HepG2 (cell line): ENCODE results near the gene AGAP3. TPM values are rescaled to one million over a fixed set of nuclear protein-coding genes. Genes with fewer than 3 reads are reported as not detected.

Source experiments
- AGO2 ChIP-seq: fragments of 200-400 bp; formaldehyde crosslinking; optimal IDR thresholded peaks from 2 replicates; pipeline ENCODE3; 2017; ENCODE audit warnings: mild to moderate bottlenecking, low read depth, low read length, moderate library complexity
- ETV5 ChIP-seq: IDR thresholded peaks from 2 replicates; pipeline ENCODE4 v1.6.1; 2018; ENCODE audit warnings: missing biosample characterization, missing genetic modification reagents, inconsistent platforms, borderline replicate concordance
- FOXC1 ChIP-seq: sonication (generic); formaldehyde crosslinking; IDR thresholded peaks from 2 replicates; pipeline ENCODE4 v1.8.0; 2022; ENCODE audit warnings: mild to moderate bottlenecking, missing genetic modification reagents, borderline replicate concordance
- GABPB1 ChIP-seq: IDR thresholded peaks from 2 replicates; pipeline ENCODE4 v1.6.1; 2016; ENCODE audit warnings: mild to moderate bottlenecking, missing genetic modification reagents, moderate library complexity, missing compliant biosample characterization
- IKZF4 ChIP-seq: sonication (generic); formaldehyde crosslinking; IDR thresholded peaks from 2 replicates; pipeline ENCODE4 v1.5.1; 2020; ENCODE audit warnings: borderline replicate concordance, mild to moderate bottlenecking, low read depth, missing genetic modification reagents; ENCODE audit errors: not compliant biosample characterization
- NFE2L2 ChIP-seq: fragments of 150-350 bp; IDR thresholded peaks from 2 replicates; pipeline ENCODE4 v1.6.1; 2014; ENCODE audit warnings: low read length
- PHF8 ChIP-seq: sonication (generic); formaldehyde crosslinking; IDR thresholded peaks from 2 replicates; pipeline ENCODE4 v1.5.0; 2020; ENCODE audit warnings: missing genetic modification reagents
- PITX1 ChIP-seq: sonication (generic); formaldehyde crosslinking; IDR thresholded peaks from 2 replicates; pipeline ENCODE4 v1.5.1; 2020; ENCODE audit warnings: mild to moderate bottlenecking, missing genetic modification reagents
- PRMT3 ChIP-seq: sonication (generic); formaldehyde crosslinking; IDR thresholded peaks from 2 replicates; pipeline ENCODE4 v1.8.1; 2022; ENCODE audit warnings: low read depth, mild to moderate bottlenecking, moderate library complexity, missing genetic modification reagents, borderline replicate concordance
- RARG ChIP-seq: sonication (generic); formaldehyde crosslinking; IDR thresholded peaks from 2 replicates; pipeline ENCODE4 v1.4.0; 2020; ENCODE audit warnings: low read depth, mild to moderate bottlenecking, missing genetic modification reagents
- RXRB ChIP-seq: IDR thresholded peaks from 2 replicates; pipeline ENCODE4 v1.6.1; 2016; ENCODE audit warnings: borderline replicate concordance, missing genetic modification reagents, missing compliant biosample characterization
- ZBTB38 ChIP-seq: sonication (generic); formaldehyde crosslinking; IDR thresholded peaks from 2 replicates; pipeline ENCODE4 v1.5.1; 2020; ENCODE audit warnings: mild to moderate bottlenecking, missing genetic modification reagents
- ZNF367 ChIP-seq: sonication (generic); formaldehyde crosslinking; IDR thresholded peaks from 2 replicates; pipeline ENCODE4 v1.4.0; 2020; ENCODE audit warnings: missing genetic modification reagents, borderline replicate concordance
- ZNF605 ChIP-seq: sonication (generic); formaldehyde crosslinking; IDR thresholded peaks from 2 replicates; pipeline ENCODE4 v1.8.0; 2022; ENCODE audit warnings: mild to moderate bottlenecking, missing genetic modification reagents
- ZSCAN31 ChIP-seq: sonication (generic); formaldehyde crosslinking; IDR thresholded peaks from 2 replicates; pipeline ENCODE4 v1.5.0; 2020; ENCODE audit warnings: low read depth, mild to moderate bottlenecking, missing genetic modification reagents
- polyA plus RNA-seq, 8 experiments: library from polyadenylated mRNA; depleted of rRNA in 3 of 8; stranded (reverse) in 7 of 8; unstranded in 1 of 8; fragments of >200 nt; fragmentation: Illumina TruSeq in 4 of 8; extraction: Trizol in 4 of 8; gene quantifications; 2 replicates each; pipeline versions ENCODE4 v1.2.1 to v1.2.3, GENCODE V29; 2011 to 2016; ENCODE audit warnings: low read depth in 4 of 8, missing spikeins in 1 of 8, mixed read lengths in 1 of 8; ENCODE audit not compliant: insufficient read depth in 1 of 8
- total RNA-seq, 5 experiments: library from RNA; depleted of rRNA; stranded (reverse); fragments of >200 nt; fragmentation: Illumina TruSeq; extraction: Trizol; gene quantifications; 2 replicates each; pipeline ENCODE4 v1.2.3, GENCODE V29; 2016; ENCODE audit warnings: low read depth in 1 of 5
- TF ChIP-seq, protein P1 (sequence below): sonication (generic); formaldehyde crosslinking; IDR thresholded peaks from 2 replicates; pipeline ENCODE4 v1.5.1; 2020; ENCODE audit warnings: missing genetic modification reagents, mild to moderate bottlenecking, borderline replicate concordance
- TF ChIP-seq, protein P2 (sequence below): sonication (generic); formaldehyde crosslinking; IDR thresholded peaks from 2 replicates; pipeline ENCODE4 v1.4.0; 2020; ENCODE audit warnings: mild to moderate bottlenecking, missing genetic modification reagents
- TF ChIP-seq, protein P3 (sequence below): sonication (generic); formaldehyde crosslinking; IDR thresholded peaks from 2 replicates; pipeline ENCODE4 v1.4.0; 2020; ENCODE audit warnings: missing genetic modification reagents
- TF ChIP-seq, protein P4 (sequence below): sonication (generic); formaldehyde crosslinking; IDR thresholded peaks from 2 replicates; pipeline ENCODE4 v1.5.0; 2020; ENCODE audit warnings: mild to moderate bottlenecking, missing genetic modification reagents

AGAP3 gene
- total and polyA plus RNA-seq, 2 of the 13 experiments (the other 11 are each of a cell fraction or from before 2014, with no cell fraction given), result 31.3 to 61.4 TPM

DNA sequence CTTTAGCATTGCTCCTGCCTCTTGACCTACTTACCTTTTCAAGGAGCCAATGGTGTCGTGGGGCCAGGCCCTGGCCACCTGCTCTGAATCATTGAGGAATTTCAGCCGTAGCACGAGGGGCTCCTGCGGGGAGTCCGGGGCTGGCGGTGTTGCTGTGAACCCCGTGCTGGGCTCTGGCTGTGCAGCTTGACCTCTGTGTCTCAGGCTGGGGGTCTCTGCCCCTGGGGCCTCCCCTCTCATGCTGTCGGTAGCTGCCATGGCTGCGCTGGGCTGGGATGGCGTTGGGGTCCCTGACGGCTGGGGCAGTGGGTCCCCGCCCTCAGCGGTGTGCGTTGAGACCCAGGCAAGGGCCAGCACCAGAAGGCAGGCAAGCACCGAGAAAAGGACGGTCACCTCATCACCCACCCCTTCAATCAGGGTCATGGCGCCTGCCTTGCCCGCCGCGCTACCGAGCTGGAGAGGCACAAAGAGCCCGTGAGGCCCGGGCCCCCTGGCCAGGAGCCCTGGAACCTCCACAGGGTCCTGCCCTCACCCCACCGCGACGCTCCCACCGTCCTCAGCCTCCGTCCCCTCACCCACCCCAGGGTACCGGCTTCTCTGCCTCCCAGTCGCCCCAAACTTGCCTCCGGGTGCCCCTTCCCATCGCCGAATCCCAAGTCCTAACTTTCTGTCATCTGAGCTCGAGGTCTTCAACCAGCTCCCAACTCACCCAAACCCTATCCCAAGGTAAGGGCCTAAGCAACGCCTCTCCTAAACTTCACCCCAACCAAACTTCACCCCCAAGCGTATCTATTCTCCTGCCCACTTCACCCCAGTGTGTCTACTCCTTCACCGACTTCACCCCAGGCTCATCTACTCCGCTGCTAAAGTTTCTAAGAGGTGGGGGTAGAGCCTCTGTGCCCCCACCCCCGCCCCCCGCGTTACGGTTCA is 3.9 kb upstream of the AGAP3 start (continued):
- TF ChIP-seq ZNF367 (CRISPR knock-in tag) (no peak), GABPB1 (CRISPR knock-in tag) (0 out of 2 replicates have a peak, but pooled peaks have one; percentile 20), PITX1 (CRISPR knock-in tag) (no peak), ZSCAN31 (0 out of 2 replicates have a peak, but pooled peaks have one; percentile 23), RXRB (CRISPR knock-in tag) (no peak), ETV5 (CRISPR knock-in tag) (no peak), PHF8 (peak; percentile 26; the same call in 1 of the 2 replicates), AGO2 (peak; percentile 54), ZNF605 (CRISPR knock-in tag) (no peak), IKZF4 (CRISPR knock-in tag) (no peak), ZBTB38 (CRISPR knock-in tag) (peak; percentile 47; the same call in 1 of the 2 replicates), NFE2L2 (no peak), PRMT3 (CRISPR knock-in tag) (no peak), RARG (CRISPR knock-in tag) (no peak), FOXC1 (CRISPR knock-in tag) (peak; percentile 39; the same call in 1 of the 2 replicates)
- TF ChIP-seq, protein P1, sequence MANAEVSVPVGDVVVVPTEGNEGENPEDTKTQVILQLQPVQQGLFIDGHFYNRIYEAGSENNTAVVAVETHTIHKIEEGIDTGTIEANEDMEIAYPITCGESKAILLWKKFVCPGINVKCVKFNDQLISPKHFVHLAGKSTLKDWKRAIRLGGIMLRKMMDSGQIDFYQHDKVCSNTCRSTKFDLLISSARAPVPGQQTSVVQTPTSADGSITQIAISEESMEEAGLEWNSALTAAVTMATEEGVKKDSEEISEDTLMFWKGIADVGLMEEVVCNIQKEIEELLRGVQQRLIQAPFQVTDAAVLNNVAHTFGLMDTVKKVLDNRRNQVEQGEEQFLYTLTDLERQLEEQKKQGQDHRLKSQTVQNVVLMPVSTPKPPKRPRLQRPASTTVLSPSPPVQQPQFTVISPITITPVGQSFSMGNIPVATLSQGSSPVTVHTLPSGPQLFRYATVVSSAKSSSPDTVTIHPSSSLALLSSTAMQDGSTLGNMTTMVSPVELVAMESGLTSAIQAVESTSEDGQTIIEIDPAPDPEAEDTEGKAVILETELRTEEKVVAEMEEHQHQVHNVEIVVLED, result peak; percentile 8; the same call in 1 of the 2 replicates
- TF ChIP-seq, protein P2, sequence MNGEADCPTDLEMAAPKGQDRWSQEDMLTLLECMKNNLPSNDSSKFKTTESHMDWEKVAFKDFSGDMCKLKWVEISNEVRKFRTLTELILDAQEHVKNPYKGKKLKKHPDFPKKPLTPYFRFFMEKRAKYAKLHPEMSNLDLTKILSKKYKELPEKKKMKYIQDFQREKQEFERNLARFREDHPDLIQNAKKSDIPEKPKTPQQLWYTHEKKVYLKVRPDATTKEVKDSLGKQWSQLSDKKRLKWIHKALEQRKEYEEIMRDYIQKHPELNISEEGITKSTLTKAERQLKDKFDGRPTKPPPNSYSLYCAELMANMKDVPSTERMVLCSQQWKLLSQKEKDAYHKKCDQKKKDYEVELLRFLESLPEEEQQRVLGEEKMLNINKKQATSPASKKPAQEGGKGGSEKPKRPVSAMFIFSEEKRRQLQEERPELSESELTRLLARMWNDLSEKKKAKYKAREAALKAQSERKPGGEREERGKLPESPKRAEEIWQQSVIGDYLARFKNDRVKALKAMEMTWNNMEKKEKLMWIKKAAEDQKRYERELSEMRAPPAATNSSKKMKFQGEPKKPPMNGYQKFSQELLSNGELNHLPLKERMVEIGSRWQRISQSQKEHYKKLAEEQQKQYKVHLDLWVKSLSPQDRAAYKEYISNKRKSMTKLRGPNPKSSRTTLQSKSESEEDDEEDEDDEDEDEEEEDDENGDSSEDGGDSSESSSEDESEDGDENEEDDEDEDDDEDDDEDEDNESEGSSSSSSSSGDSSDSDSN (CRISPR knock-in tag), result peak; percentile 32; the same call in 1 of the 2 replicates
- TF ChIP-seq, protein P3, sequence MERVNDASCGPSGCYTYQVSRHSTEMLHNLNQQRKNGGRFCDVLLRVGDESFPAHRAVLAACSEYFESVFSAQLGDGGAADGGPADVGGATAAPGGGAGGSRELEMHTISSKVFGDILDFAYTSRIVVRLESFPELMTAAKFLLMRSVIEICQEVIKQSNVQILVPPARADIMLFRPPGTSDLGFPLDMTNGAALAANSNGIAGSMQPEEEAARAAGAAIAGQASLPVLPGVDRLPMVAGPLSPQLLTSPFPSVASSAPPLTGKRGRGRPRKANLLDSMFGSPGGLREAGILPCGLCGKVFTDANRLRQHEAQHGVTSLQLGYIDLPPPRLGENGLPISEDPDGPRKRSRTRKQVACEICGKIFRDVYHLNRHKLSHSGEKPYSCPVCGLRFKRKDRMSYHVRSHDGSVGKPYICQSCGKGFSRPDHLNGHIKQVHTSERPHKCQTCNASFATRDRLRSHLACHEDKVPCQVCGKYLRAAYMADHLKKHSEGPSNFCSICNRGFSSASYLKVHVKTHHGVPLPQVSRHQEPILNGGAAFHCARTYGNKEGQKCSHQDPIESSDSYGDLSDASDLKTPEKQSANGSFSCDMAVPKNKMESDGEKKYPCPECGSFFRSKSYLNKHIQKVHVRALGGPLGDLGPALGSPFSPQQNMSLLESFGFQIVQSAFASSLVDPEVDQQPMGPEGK (CRISPR knock-in tag), result peak; percentile 58
- TF ChIP-seq, protein P4, sequence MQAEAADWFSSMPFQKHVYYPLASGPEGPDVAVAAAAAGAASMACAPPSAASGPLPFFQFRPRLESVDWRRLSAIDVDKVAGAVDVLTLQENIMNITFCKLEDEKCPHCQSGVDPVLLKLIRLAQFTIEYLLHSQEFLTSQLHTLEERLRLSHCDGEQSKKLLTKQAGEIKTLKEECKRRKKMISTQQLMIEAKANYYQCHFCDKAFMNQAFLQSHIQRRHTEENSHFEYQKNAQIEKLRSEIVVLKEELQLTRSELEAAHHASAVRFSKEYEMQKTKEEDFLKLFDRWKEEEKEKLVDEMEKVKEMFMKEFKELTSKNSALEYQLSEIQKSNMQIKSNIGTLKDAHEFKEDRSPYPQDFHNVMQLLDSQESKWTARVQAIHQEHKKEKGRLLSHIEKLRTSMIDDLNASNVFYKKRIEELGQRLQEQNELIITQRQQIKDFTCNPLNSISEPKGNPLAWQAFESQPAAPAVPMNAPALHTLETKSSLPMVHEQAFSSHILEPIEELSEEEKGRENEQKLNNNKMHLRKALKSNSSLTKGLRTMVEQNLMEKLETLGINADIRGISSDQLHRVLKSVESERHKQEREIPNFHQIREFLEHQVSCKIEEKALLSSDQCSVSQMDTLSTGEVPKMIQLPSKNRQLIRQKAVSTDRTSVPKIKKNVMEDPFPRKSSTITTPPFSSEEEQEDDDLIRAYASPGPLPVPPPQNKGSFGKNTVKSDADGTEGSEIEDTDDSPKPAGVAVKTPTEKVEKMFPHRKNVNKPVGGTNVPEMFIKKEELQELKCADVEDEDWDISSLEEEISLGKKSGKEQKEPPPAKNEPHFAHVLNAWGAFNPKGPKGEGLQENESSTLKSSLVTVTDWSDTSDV (CRISPR knock-in tag), result no peak
